DND-41 (cell line): Measurements from ENCODE around the gene SAMD10.
"Not testable (repeated sequence)": the region's sequence is repeated elsewhere in the genome, so short reads cannot be mapped to it uniquely, and the experiment has no call there.

Source experiments
- ATAC-seq: fragments of 200-7000 bp; cut with Tn5 transposase; 3 replicates; pipeline ENCODE4 v1.9.1; 2021; ENCODE audit warnings: low read depth; ENCODE audit not compliant: insufficient read depth
- DNase-seq: peaks from one replicate; pipeline ENCODE4 v3.0.0-alpha.2; 2020
- H2AFZ ChIP-seq: 2 replicates; pipeline ENCODE4 v1.6.0; 2012; ENCODE audit warnings: low read depth, low read length
- H3K27ac ChIP-seq: 2 replicates; pipeline ENCODE4 v1.5.1; 2012; ENCODE audit warnings: low read length, inconsistent platforms
- H3K27me3 ChIP-seq: fragments of 200-600 bp; sonication (generic); 2 replicates; pipeline ENCODE4 v1.6.0; 2012; ENCODE audit warnings: low read length, mild to moderate bottlenecking, inconsistent platforms; ENCODE audit not compliant: insufficient read depth, poor library complexity
- H3K36me3 ChIP-seq: 2 replicates; pipeline ENCODE4 v1.5.1; 2012; ENCODE audit warnings: low read length, inconsistent platforms; ENCODE audit not compliant: insufficient read depth
- H3K4me1 ChIP-seq: 2 replicates; pipeline ENCODE4 v1.5.1; 2012; ENCODE audit warnings: mild to moderate bottlenecking, low read length; ENCODE audit not compliant: insufficient read depth
- H3K4me2 ChIP-seq: 2 replicates; pipeline ENCODE4 v1.6.0; 2012; ENCODE audit warnings: mild to moderate bottlenecking, moderate library complexity, low read length, inconsistent platforms; ENCODE audit not compliant: insufficient read depth
- H3K4me3 ChIP-seq, 2 experiments: fragments of 200-600 bp in 1 of 2; shearing (Covaris generic) in 1 of 2; 2 replicates each; pipeline ENCODE4 v1.5.1; 2012 to 2016; ENCODE audit warnings: inconsistent platforms in 2 of 2, low read length in 2 of 2, mild to moderate bottlenecking in 2 of 2, low read depth in 1 of 2, moderate library complexity in 1 of 2
- H3K79me2 ChIP-seq: 2 replicates; pipeline ENCODE4 v1.6.0; 2012; ENCODE audit warnings: low read length, inconsistent platforms; ENCODE audit not compliant: insufficient read depth
- H3K9ac ChIP-seq: 2 replicates; pipeline ENCODE4 v1.6.0; 2012; ENCODE audit warnings: low read depth, mild to moderate bottlenecking, inconsistent platforms, low read length, moderate library complexity
- H3K9me3 ChIP-seq: 2 replicates; pipeline ENCODE4 v1.5.1; 2012; ENCODE audit warnings: low read length, moderate library complexity, mild to moderate bottlenecking, inconsistent platforms; ENCODE audit not compliant: insufficient read depth, severe bottlenecking
- H4K20me1 ChIP-seq: 2 replicates; pipeline ENCODE4 v1.6.0; 2012; ENCODE audit warnings: low read length; ENCODE audit not compliant: insufficient read depth
- EZH2 ChIP-seq: IDR thresholded peaks from 3 replicates; pipeline ENCODE4 v1.6.1; 2012; ENCODE audit warnings: borderline replicate concordance, low read depth, mild to moderate bottlenecking, moderate library complexity, low read length, inconsistent platforms; ENCODE audit not compliant: severe bottlenecking
- TF ChIP-seq, protein P1 (sequence below): IDR thresholded peaks from 2 replicates; pipeline ENCODE4 v1.5.1; 2012; ENCODE audit warnings: borderline replicate concordance, low read length, moderate library complexity, mild to moderate bottlenecking; ENCODE audit not compliant: poor library complexity, severe bottlenecking; ENCODE audit errors: extremely low read depth

The SAMD10 gene

GRCh38 chr20:64022671-64023360, 43.4 kb upstream of the SAMD10 start:
- Histone ChIP-seq H4K20me1 (peaks cover 47% of the 10 kb centered on the region), H3K9ac (no peak overlapping the region), H3K9me3 (no peaks in the 10 kb centered on the region), H3K4me2 (no peak overlapping the region), H3K79me2 (peaks cover 6% of the 10 kb centered on the region), H3K27me3 (no peaks in the 10 kb centered on the region), H3K4me3 (no peak overlapping the region), H3K4me1 (no peaks in the 10 kb centered on the region), H3K36me3 (peaks cover 97% of the 10 kb centered on the region), H2AFZ (no peak overlapping the region), H3K27ac (no peak overlapping the region)
- TF ChIP-seq, protein P1, sequence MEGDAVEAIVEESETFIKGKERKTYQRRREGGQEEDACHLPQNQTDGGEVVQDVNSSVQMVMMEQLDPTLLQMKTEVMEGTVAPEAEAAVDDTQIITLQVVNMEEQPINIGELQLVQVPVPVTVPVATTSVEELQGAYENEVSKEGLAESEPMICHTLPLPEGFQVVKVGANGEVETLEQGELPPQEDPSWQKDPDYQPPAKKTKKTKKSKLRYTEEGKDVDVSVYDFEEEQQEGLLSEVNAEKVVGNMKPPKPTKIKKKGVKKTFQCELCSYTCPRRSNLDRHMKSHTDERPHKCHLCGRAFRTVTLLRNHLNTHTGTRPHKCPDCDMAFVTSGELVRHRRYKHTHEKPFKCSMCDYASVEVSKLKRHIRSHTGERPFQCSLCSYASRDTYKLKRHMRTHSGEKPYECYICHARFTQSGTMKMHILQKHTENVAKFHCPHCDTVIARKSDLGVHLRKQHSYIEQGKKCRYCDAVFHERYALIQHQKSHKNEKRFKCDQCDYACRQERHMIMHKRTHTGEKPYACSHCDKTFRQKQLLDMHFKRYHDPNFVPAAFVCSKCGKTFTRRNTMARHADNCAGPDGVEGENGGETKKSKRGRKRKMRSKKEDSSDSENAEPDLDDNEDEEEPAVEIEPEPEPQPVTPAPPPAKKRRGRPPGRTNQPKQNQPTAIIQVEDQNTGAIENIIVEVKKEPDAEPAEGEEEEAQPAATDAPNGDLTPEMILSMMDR, result no peak
- TF ChIP-seq EZH2, result no peak
- no peak for DNase-seq
- ATAC-seq, result no peak

DNA sequence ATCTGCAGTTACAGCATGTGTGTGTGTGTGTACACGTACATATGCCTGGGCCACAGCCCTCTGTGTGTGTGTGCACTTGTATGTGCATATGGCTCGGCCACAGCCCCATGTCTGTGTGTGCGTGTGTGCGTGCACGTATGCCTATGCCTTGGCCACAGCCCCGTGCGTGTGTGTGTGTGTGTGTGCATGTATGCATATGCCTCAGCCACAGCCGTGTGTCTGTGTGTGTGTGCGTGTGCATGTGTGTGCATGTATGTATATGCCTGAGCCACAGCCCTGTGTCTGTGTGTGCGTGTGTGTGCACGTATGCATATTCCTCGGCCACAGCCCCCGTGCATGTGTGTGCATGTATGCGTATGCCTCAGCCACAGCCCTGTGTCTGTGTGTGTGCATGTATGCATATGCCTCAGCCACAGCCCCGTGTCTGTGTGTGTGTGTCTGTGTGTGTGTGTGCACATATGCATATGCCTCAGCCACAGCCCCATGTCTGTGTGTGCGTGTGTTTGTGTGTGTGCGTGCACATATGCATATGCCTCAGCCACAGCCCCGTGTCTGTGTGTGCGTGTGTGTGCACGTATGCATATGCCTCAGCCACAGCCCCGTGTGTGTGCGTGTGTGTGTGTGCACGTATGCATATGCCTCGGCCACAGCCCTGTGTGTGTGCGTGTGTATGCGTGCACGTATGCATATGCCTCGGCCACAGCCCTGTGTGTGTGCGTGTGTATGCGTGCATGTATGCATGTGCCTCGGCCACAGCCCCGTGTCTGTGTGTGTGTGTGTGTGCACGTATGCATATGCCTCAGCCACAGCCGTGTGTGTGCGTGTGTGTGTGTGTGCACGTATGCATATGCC, 41.9 kb upstream of the SAMD10 start:
- Histone ChIP-seq H3K79me2 (peaks cover 6% of the 10 kb centered on the region), H3K4me3 (no peak overlapping the region), H4K20me1 (peaks cover 42% of the 10 kb centered on the region), H3K4me1 (no peaks in the 10 kb centered on the region), H3K36me3 (peaks cover 96% of the 10 kb centered on the region), H3K9me3 (no peaks in the 10 kb centered on the region), H3K4me2 (no peak overlapping the region), H3K27ac (no peak overlapping the region), H3K9ac (no peak overlapping the region), H2AFZ (no peak overlapping the region), H3K27me3 (no peaks in the 10 kb centered on the region)
- TF ChIP-seq EZH2, result no peak
- TF ChIP-seq, protein P1, result no peak
- no peak for ATAC-seq
- DNase-seq, result no peak

GRCh38 chr20:64015635-64016034, 36.2 kb upstream of the SAMD10 start:
- Histone ChIP-seq H3K4me2 (no peak overlapping the region), H3K27me3 (no peaks in the 10 kb centered on the region), H3K9me3 (no peaks in the 10 kb centered on the region), H2AFZ (no peak overlapping the region), H3K36me3 (peaks cover 84% of the 10 kb centered on the region), H3K4me1 (no peaks in the 10 kb centered on the region), H3K79me2 (peaks cover 11% of the 10 kb centered on the region; the same call in 1 of the 2 replicates), H3K4me3 (no peak overlapping the region), H4K20me1 (peaks cover 16% of the 10 kb centered on the region; the same call in 1 of the 2 replicates), H3K27ac (no peak overlapping the region), H3K9ac (no peak overlapping the region)
- DNase-seq (no peak), ATAC-seq (no peak)
- TF ChIP-seq EZH2, result no peak
- TF ChIP-seq, protein P1, result no peak

DNA sequence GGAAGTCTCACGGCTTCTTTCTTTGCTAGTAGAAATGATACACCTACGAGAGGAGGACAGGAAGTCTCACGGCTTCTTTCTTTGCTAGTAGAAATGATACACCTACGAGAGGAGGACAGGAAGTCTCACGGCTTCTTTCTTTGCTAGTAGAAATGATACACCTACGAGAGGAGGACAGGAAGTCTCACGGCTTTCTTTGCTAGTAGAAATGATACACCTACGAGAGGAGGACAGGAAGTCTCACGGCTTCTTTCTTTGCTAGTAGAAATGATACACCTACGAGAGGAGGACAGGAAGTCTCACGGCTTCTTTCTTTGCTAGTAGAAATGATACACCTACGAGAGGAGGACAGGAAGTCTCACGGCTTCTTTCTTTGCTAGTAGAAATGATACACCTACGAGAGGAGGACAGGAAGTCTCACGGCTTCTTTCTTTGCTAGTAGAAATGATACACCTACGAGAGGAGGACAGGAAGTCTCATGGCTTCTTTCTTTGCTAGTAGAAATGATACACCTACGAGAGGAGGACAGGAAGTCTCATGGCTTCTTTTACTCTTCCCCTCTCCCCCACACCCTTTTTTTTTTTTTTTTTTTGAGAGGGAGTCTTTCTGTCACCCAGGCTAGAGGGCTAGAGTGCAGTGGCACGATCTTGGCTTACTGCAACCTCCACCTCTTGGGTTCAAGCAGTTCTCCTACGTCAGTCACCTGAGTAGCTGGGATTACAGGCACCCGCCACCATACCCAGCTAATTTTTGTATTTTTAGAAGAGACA, 33.1 kb upstream of the SAMD10 start:
- ATAC-seq, DNase-seq, H3K27me3 ChIP-seq, H3K9ac ChIP-seq, H3K9me3 ChIP-seq, H3K27ac ChIP-seq, H3K4me1 ChIP-seq, H2AFZ ChIP-seq, H3K4me3 ChIP-seq, H3K4me2 ChIP-seq: not testable (repeated sequence)
- H3K36me3 ChIP-seq, result peaks cover 86% of the 10 kb centered on the region
- H4K20me1 ChIP-seq, result peaks cover 29% of the 10 kb centered on the region
- peaks cover 30% of the 10 kb centered on the region for H3K79me2 ChIP-seq
